Measurements from ENCODE around the gene TAX1BP1.

TAX1BP1 gene

DNA sequence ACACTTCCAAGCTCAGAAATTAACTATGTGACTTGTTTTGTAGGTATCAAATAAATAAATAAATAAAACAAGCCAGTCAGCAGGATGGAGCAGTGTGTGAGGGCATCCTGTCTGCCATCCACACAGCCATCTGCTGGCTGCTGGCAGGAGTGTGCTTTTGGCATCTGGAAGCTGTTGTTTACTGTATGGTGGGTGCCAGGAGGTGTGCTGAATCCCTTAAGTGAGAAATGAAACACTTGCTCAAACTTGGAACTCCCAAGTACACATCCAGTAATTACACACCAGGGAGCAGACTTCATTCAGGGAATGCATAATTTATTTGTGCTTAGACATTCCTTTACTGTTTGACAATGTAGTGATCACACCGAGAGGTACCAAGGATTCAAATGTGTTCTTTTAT lies 16.9 kb upstream of the TAX1BP1 start:
- H3K27ac ChIP-seq, result no peak overlapping the region
- TF ChIP-seq, protein P1, sequence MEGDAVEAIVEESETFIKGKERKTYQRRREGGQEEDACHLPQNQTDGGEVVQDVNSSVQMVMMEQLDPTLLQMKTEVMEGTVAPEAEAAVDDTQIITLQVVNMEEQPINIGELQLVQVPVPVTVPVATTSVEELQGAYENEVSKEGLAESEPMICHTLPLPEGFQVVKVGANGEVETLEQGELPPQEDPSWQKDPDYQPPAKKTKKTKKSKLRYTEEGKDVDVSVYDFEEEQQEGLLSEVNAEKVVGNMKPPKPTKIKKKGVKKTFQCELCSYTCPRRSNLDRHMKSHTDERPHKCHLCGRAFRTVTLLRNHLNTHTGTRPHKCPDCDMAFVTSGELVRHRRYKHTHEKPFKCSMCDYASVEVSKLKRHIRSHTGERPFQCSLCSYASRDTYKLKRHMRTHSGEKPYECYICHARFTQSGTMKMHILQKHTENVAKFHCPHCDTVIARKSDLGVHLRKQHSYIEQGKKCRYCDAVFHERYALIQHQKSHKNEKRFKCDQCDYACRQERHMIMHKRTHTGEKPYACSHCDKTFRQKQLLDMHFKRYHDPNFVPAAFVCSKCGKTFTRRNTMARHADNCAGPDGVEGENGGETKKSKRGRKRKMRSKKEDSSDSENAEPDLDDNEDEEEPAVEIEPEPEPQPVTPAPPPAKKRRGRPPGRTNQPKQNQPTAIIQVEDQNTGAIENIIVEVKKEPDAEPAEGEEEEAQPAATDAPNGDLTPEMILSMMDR (conservative IDR thresholded peaks at IDR 0.05), result peak; percentile 66

DNA sequence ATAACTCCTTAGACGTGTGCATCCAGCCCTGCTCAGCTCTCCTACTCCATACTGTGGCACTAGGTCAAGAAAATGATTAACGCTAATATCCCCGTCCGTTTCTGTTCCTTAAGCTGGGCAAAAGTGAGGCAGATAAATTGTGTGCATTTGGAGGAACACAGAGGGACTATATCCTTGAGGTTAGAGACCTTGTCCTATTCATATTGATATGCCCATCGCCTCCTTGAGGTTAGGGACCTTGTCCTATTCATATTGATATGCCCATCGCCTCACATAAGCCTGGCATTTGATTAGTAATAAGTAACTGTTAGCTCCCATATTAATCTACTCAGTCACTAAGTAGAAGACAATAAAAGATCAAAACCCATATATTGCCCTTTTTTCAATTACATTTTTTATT lies 12.9 kb upstream of the TAX1BP1 start:
- TF ChIP-seq, protein P1 (conservative IDR thresholded peaks at IDR 0.05), result no peak
- H3K27ac ChIP-seq, result no peak overlapping the region

GRCh38 chr7:27730112-27730511 lies 9.8 kb upstream of the TAX1BP1 start:
- TF ChIP-seq, protein P1 (conservative IDR thresholded peaks at IDR 0.05), result no peak

DNA sequence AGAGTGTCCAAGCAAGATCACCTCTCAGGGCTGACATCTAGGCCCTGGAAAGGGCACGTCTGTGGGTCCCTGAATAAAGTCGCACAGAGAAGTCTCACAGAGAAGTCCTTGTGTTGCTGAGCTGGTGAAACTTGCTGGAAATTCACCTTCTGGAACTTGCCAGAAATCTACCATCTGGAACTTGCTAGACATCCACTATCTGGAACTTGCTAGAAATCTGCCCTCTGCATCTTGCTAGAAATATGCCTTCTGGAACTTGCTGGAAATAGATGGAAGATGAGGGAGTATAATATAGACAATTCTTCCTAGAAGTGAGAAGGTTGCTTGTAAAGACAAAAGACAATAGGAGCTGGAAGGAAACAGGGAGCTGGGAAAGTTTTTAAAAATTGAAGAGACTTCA lies 5.4 kb upstream of the TAX1BP1 start:
- TF ChIP-seq, protein P1 (conservative IDR thresholded peaks at IDR 0.05), result no peak
- no peak overlapping the region for H3K27ac ChIP-seq

More at GRCh38 chr7:27730112-27730511, 9.8 kb upstream of the TAX1BP1 start:
- no peak overlapping the region for H3K27ac ChIP-seq

GRCh38 chr7:27735165-27735564 lies 4.8 kb upstream of the TAX1BP1 start:
- H3K27ac ChIP-seq, result no peak overlapping the region
- TF ChIP-seq, protein P1 (conservative IDR thresholded peaks at IDR 0.05), result no peak

DNA sequence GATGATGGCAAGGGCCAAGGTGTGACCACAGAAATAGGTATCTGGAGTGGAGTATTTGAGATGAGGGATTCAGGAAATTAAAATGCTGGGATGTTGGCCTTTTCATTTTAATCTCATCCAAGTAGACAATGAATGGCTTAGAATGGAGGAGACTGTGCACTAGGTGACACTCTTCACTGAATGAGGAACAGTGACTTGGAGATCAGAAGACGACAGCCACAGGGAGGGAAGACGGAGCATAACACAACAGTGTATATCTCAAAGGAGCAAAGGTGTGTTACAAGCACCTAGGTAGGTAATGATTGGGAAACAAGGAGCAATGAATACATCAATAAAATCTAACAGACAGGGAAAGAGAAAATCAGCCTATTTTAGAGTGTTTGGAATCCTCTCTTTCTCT lies 4.1 kb upstream of the TAX1BP1 start:
- no peak overlapping the region for H3K27ac ChIP-seq
- TF ChIP-seq, protein P1 (conservative IDR thresholded peaks at IDR 0.05), result no peak

GRCh38 chr7:27737178-27737577 lies 2.8 kb upstream of the TAX1BP1 start:
- peak overlapping the region; percentile 85 for H3K27ac ChIP-seq
- TF ChIP-seq, protein P1 (conservative IDR thresholded peaks at IDR 0.05), result no peak

DNA sequence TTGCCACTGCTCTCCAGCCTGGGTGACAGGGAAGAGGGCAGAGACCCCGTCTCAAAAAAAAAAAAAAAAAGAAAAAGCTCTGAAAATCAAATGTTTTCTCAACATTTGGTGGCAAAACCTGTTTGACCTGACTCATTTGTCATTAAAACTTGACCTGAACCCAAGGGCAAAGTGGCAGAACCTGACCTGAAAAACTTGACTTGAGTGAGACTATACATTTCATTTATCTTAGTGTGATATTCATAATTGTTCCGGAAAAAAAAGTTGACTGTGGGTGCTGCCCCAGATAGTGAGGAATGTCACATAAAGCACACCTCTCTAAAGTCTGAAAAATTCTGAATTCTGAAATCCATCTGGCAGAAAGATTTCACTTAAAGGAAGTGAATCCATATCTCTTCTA lies 2.3 kb upstream of the TAX1BP1 start:
- TF ChIP-seq, protein P1 (conservative IDR thresholded peaks at IDR 0.05), result no peak
- peak overlapping the region; percentile 85 for H3K27ac ChIP-seq

All from VCaP (cell line).